C4-2B (cell line): ENCODE measurements around the gene PRKCE.

Experiments used
- H3K27ac ChIP-seq: fragments of 450-650 bp; 2 replicates; pipeline ENCODE4 v1.5.1; 2017
- CTCF ChIP-seq: fragments of 450-650 bp; conservative IDR thresholded peaks from 2 replicates; pipeline ENCODE4 v1.5.1; 2017; ENCODE audit warnings: mild to moderate bottlenecking
- ZFX ChIP-seq: fragments of 450-650 bp; IDR thresholded peaks from 2 replicates; pipeline ENCODE4 v1.6.1; 2017

PRKCE gene

GRCh38 chr2:46170026-46170425 lies 518.6 kb downstream of the PRKCE start:
- no peak for TF ChIP-seq CTCF
- TF ChIP-seq ZFX, result no peak
- H3K27ac ChIP-seq, result no peak overlapping the region

GRCh38 chr2:46170611-46171350 lies 519.3 kb downstream of the PRKCE start:
- no peak overlapping the region for H3K27ac ChIP-seq
- TF ChIP-seq ZFX (no peak), CTCF (no peak)

- H3K27ac ChIP-seq, result no peak overlapping the region
- TF ChIP-seq CTCF, result no peak
- TF ChIP-seq ZFX, result no peak
These were observed 520.0 kb downstream of the PRKCE start for GRCh38 chr2:46171411-46171953.

- TF ChIP-seq ZFX (no peak), CTCF (no peak)
- H3K27ac ChIP-seq, result no peak overlapping the region
These were observed 520.6 kb downstream of the PRKCE start for GRCh38 chr2:46171996-46172546.

GRCh38 chr2:46173030-46173429 lies 521.6 kb downstream of the PRKCE start:
- no peak overlapping the region for H3K27ac ChIP-seq
- TF ChIP-seq CTCF, result no peak
- no peak for TF ChIP-seq ZFX

GRCh38 chr2:46173636-46174250 lies 522.3 kb downstream of the PRKCE start:
- H3K27ac ChIP-seq, result no peak overlapping the region
- TF ChIP-seq ZFX (no peak), CTCF (no peak)
